ENCODE measurements around the gene SCARF1. TPM values are rescaled to one million over a fixed set of nuclear protein-coding genes. Genes with fewer than 3 reads are reported as not detected.

The SCARF1 gene
- total RNA-seq, 1 donor from 2014 or later = 13.1 TPM

Other genes starting within 250 kb of the SCARF1 start
- 620 TPM for gene YWHAE, start 245.5 kb downstream of the SCARF1 start, total RNA-seq
- 37.9 TPM for gene CRK, start 189.5 kb downstream of the SCARF1 start, total RNA-seq
- gene MYO1C, start 153.0 kb downstream of the SCARF1 start, total RNA-seq = 200 TPM
- 39.1 TPM for gene INPP5K, start 129.1 kb downstream of the SCARF1 start, total RNA-seq
- 52.6 TPM for gene PITPNA, start 82.9 kb downstream of the SCARF1 start, total RNA-seq
- gene SLC43A2, start 16.9 kb downstream of the SCARF1 start, total RNA-seq = 3.1 TPM
- gene RILP, start 4.1 kb upstream of the SCARF1 start, total RNA-seq = 81.4 TPM
- gene PRPF8, start 39.1 kb upstream of the SCARF1 start, total RNA-seq = 135 TPM
- 1.7 TPM for gene TLCD2, start 64.6 kb upstream of the SCARF1 start, total RNA-seq
- 7.6 TPM for gene WDR81, start 79.0 kb upstream of the SCARF1 start, total RNA-seq
- gene SERPINF2, start 97.1 kb upstream of the SCARF1 start, total RNA-seq = 1.4 TPM
- 146 TPM for gene SERPINF1, start 116.3 kb upstream of the SCARF1 start, total RNA-seq
- 6.9 TPM for gene SMYD4, start 184.2 kb upstream of the SCARF1 start, total RNA-seq
- gene RPA1, start 184.3 kb upstream of the SCARF1 start, total RNA-seq = 46.0 TPM

Measured in left ventricle myocardium superior (tissue), 1 donor.